ENCODE data around the gene SPCS1.
A peak's percentile ranks its signal among the peaks of the same experiment; 100 is the strongest.

Gene SPCS1

GRCh38 chr3:52682016-52682415 is 23.9 kb upstream of the SPCS1 start:
- Histone ChIP-seq H3K9ac (ENCODE audit: low read depth, low read length) (peak overlapping the region; percentile 43), H3K36me3 (ENCODE audit: insufficient read depth, low read length) (peaks cover 28% of the 10 kb centered on the region), H3K4me1 (ENCODE audit: control insufficient read depth, insufficient read depth, low read length) (peaks cover 34% of the 10 kb centered on the region), H3K27me3 (ENCODE audit: control insufficient read depth, insufficient read depth, low read length) (no peaks in the 10 kb centered on the region), H3K4me2 (ENCODE audit: low read length) (peak overlapping the region; percentile 30), H3K9me3 (replicated peaks; ENCODE audit: low read length) (no peaks in the 10 kb centered on the region), H3K4me3 (ENCODE audit: low read length) (no peak overlapping the region)

GRCh38 chr3:52683611-52684010 is 22.3 kb upstream of the SPCS1 start:
- Histone ChIP-seq H3K4me1 (ENCODE audit: control insufficient read depth, insufficient read depth, low read length) (peaks cover 42% of the 10 kb centered on the region), H3K9me3 (replicated peaks; ENCODE audit: low read length) (no peaks in the 10 kb centered on the region), H3K36me3 (ENCODE audit: insufficient read depth, low read length) (peaks cover 31% of the 10 kb centered on the region), H3K4me3 (ENCODE audit: low read length) (peak overlapping the region; percentile 90), H3K9ac (ENCODE audit: low read depth, low read length) (peak overlapping the region; percentile 93), H3K4me2 (ENCODE audit: low read length) (peak overlapping the region; percentile 79), H3K27me3 (ENCODE audit: control insufficient read depth, insufficient read depth, low read length) (no peaks in the 10 kb centered on the region)

- peak overlapping the region; percentile 93 for H3K9ac ChIP-seq (ENCODE audit: low read depth, low read length)
- peak overlapping the region; percentile 79 for H3K4me2 ChIP-seq (ENCODE audit: low read length)
- no peaks in the 10 kb centered on the region for H3K27me3 ChIP-seq (ENCODE audit: control insufficient read depth, insufficient read depth, low read length)
- peaks cover 42% of the 10 kb centered on the region for H3K4me1 ChIP-seq (ENCODE audit: control insufficient read depth, insufficient read depth, low read length)
- peak overlapping the region; percentile 90 for H3K4me3 ChIP-seq (ENCODE audit: low read length)
- H3K36me3 ChIP-seq (ENCODE audit: insufficient read depth, low read length) = peaks cover 31% of the 10 kb centered on the region
- no peaks in the 10 kb centered on the region for H3K9me3 ChIP-seq (replicated peaks; ENCODE audit: low read length)
Observed at GRCh38 chr3:52684184-52684583, 21.7 kb upstream of the SPCS1 start.

- Histone ChIP-seq H3K4me3 (ENCODE audit: low read length) (peak overlapping the region; percentile 90), H3K27me3 (ENCODE audit: control insufficient read depth, insufficient read depth, low read length) (no peaks in the 10 kb centered on the region), H3K4me1 (ENCODE audit: control insufficient read depth, insufficient read depth, low read length) (peaks cover 42% of the 10 kb centered on the region), H3K36me3 (ENCODE audit: insufficient read depth, low read length) (peaks cover 37% of the 10 kb centered on the region), H3K9ac (ENCODE audit: low read depth, low read length) (peak overlapping the region; percentile 93), H3K9me3 (replicated peaks; ENCODE audit: low read length) (no peaks in the 10 kb centered on the region), H3K4me2 (ENCODE audit: low read length) (peak overlapping the region; percentile 79)
Observed at GRCh38 chr3:52685285-52685708, 20.6 kb upstream of the SPCS1 start.

GRCh38 chr3:52685709-52686691 is 19.9 kb upstream of the SPCS1 start, which contains the start of the genes GNL3 and PBRM1:
GNL3 (plus strand) TSS chr3:52686032; CDS start chr3:52686093, 61 bp downstream.
PBRM1 (minus strand) TSS chr3:52685913.
- peak within 1 kb of the TSS; percentile 90 for H3K4me3 ChIP-seq (ENCODE audit: low read length)

GRCh38 chr3:52688266-52688665 is 17.6 kb upstream of the SPCS1 start:
- peak overlapping the region; percentile 23 for H3K9ac ChIP-seq (ENCODE audit: low read depth, low read length)
- peaks cover 56% of the 10 kb centered on the region for H3K36me3 ChIP-seq (ENCODE audit: insufficient read depth, low read length)
- no peak overlapping the region for H3K4me3 ChIP-seq (ENCODE audit: low read length)

More at GRCh38 chr3:52685709-52686691, 19.9 kb upstream of the SPCS1 start, which contains the start of the genes GNL3 and PBRM1:
- H3K9me3 ChIP-seq (replicated peaks; ENCODE audit: low read length) = no peaks in the 10 kb centered on the region
- H3K4me1 ChIP-seq (ENCODE audit: control insufficient read depth, insufficient read depth, low read length) = peaks cover 42% of the 10 kb centered on the region
- H3K4me2 ChIP-seq (ENCODE audit: low read length) = peak within 1 kb of the TSS; percentile 79
- H3K9ac ChIP-seq (ENCODE audit: low read depth, low read length) = peak within 1 kb of the TSS; percentile 93
- H3K36me3 ChIP-seq (ENCODE audit: insufficient read depth, low read length) = peaks cover 37% of the 10 kb centered on the region
- no peaks in the 10 kb centered on the region for H3K27me3 ChIP-seq (ENCODE audit: control insufficient read depth, insufficient read depth, low read length)

GRCh38 chr3:52689151-52689550 is 16.8 kb upstream of the SPCS1 start:
- no peaks in the 10 kb centered on the region for H3K27me3 ChIP-seq (ENCODE audit: control insufficient read depth, insufficient read depth, low read length)
- H3K36me3 ChIP-seq (ENCODE audit: insufficient read depth, low read length) = peaks cover 64% of the 10 kb centered on the region

More at GRCh38 chr3:52688266-52688665, 17.6 kb upstream of the SPCS1 start:
- Histone ChIP-seq H3K4me1 (ENCODE audit: control insufficient read depth, insufficient read depth, low read length) (peaks cover 26% of the 10 kb centered on the region), H3K9me3 (replicated peaks; ENCODE audit: low read length) (no peaks in the 10 kb centered on the region), H3K27me3 (ENCODE audit: control insufficient read depth, insufficient read depth, low read length) (no peaks in the 10 kb centered on the region), H3K4me2 (ENCODE audit: low read length) (no peak overlapping the region)

GRCh38 chr3:52690560-52690959 is 15.3 kb upstream of the SPCS1 start:
- H3K9ac ChIP-seq (ENCODE audit: low read depth, low read length) = no peak overlapping the region
- H3K36me3 ChIP-seq (ENCODE audit: insufficient read depth, low read length) = peaks cover 77% of the 10 kb centered on the region
- H3K4me3 ChIP-seq (ENCODE audit: low read length) = no peak overlapping the region
- peaks cover 12% of the 10 kb centered on the region for H3K4me1 ChIP-seq (ENCODE audit: control insufficient read depth, insufficient read depth, low read length)
- no peak overlapping the region for H3K4me2 ChIP-seq (ENCODE audit: low read length)
- H3K9me3 ChIP-seq (replicated peaks; ENCODE audit: low read length) = no peaks in the 10 kb centered on the region
- no peaks in the 10 kb centered on the region for H3K27me3 ChIP-seq (ENCODE audit: control insufficient read depth, insufficient read depth, low read length)

More at GRCh38 chr3:52689151-52689550, 16.8 kb upstream of the SPCS1 start:
- H3K9me3 ChIP-seq (replicated peaks; ENCODE audit: low read length) = no peaks in the 10 kb centered on the region
- no peak overlapping the region for H3K4me2 ChIP-seq (ENCODE audit: low read length)
- peaks cover 17% of the 10 kb centered on the region for H3K4me1 ChIP-seq (ENCODE audit: control insufficient read depth, insufficient read depth, low read length)
- no peak overlapping the region for H3K9ac ChIP-seq (ENCODE audit: low read depth, low read length)
- no peak overlapping the region for H3K4me3 ChIP-seq (ENCODE audit: low read length)

GRCh38 chr3:52693071-52693470 is 12.8 kb upstream of the SPCS1 start:
- Histone ChIP-seq H3K4me3 (ENCODE audit: low read length) (no peak overlapping the region), H3K9me3 (replicated peaks; ENCODE audit: low read length) (no peaks in the 10 kb centered on the region)

GRCh38 chr3:52694528-52695189 is 11.2 kb upstream of the SPCS1 start:
- no peak overlapping the region for H3K9ac ChIP-seq (ENCODE audit: low read depth, low read length)
- peaks cover 78% of the 10 kb centered on the region for H3K36me3 ChIP-seq (ENCODE audit: insufficient read depth, low read length)
- peaks cover 10% of the 10 kb centered on the region for H3K4me1 ChIP-seq (ENCODE audit: control insufficient read depth, insufficient read depth, low read length)

More at GRCh38 chr3:52693071-52693470, 12.8 kb upstream of the SPCS1 start:
- Histone ChIP-seq H3K27me3 (ENCODE audit: control insufficient read depth, insufficient read depth, low read length) (no peaks in the 10 kb centered on the region), H3K9ac (ENCODE audit: low read depth, low read length) (no peak overlapping the region), H3K4me2 (ENCODE audit: low read length) (no peak overlapping the region), H3K4me1 (ENCODE audit: control insufficient read depth, insufficient read depth, low read length) (peaks cover 10% of the 10 kb centered on the region), H3K36me3 (ENCODE audit: insufficient read depth, low read length) (peaks cover 92% of the 10 kb centered on the region)

More at GRCh38 chr3:52694528-52695189, 11.2 kb upstream of the SPCS1 start:
- Histone ChIP-seq H3K27me3 (ENCODE audit: control insufficient read depth, insufficient read depth, low read length) (no peaks in the 10 kb centered on the region), H3K9me3 (replicated peaks; ENCODE audit: low read length) (no peaks in the 10 kb centered on the region), H3K4me3 (ENCODE audit: low read length) (no peak overlapping the region), H3K4me2 (ENCODE audit: low read length) (no peak overlapping the region)

All from skeletal muscle satellite cell (primary cell).